HG03103 (cell line): ENCODE measurements around the gene PDZRN4.
"Not testable (repeated sequence)": the region's sequence is repeated elsewhere in the genome, so short reads cannot be mapped to it uniquely, and the experiment has no call there.

ENCODE experiments used
- ATAC-seq: cut with Tn5 transposase; IDR thresholded peaks from one replicate; pipeline ENCODE4 v1.9.1; 2021; ENCODE audit warnings: low read depth; ENCODE audit not compliant: unreplicated experiment

PDZRN4 gene

GRCh38 chr12:41606468-41607445 lies 418.6 kb downstream of the PDZRN4 start:
- no peak for ATAC-seq

DNA sequence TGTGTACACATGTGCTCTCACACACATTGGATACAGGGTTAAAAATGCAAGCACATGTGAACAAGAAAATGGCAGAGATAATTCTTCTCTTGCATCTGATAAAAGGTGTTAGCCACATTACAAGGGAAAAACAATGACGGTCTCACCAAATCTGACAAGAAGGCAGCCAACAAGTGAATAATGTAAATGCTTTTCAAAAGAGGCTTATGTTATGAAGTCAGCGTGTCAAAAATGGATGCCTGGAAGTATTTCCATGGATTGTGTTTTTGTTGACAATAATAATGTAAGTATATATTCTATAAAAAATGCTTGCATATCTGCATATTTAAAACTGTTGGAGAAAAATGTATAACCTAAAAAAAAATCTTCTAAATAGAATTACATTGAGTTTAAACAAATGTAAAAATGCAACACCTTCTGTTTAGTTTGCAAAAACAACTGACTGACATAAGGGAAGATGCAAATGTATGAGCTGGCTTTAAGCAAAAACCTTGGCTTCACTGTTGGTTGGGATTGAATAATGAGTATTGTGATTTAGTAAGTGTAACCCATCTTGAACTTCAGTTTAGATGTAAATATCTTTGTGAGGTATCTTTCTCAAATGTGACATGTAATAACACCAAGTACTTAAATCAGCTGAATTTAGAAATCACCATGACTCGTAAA lies 424.9 kb downstream of the PDZRN4 start:
- no peak for ATAC-seq

- not testable (repeated sequence) for ATAC-seq
These were observed 427.1 kb downstream of the PDZRN4 start for GRCh38 chr12:41615174-41615573.

- ATAC-seq: no peak
These were observed 431.6 kb downstream of the PDZRN4 start for GRCh38 chr12:41619705-41620104.

GRCh38 chr12:41621291-41621690 lies 433.2 kb downstream of the PDZRN4 start:
- no peak for ATAC-seq
